ENCODE results near the gene TLE5. TPM values are rescaled to one million over a fixed set of nuclear protein-coding genes. Genes with fewer than 3 reads are reported as not detected.
A peak's percentile ranks its signal among the peaks of the same experiment; 100 is the strongest.

The TLE5 gene
- total RNA-seq, 3 donors from 2014 or later, result 427 to 664 (median 556) TPM

DNA sequence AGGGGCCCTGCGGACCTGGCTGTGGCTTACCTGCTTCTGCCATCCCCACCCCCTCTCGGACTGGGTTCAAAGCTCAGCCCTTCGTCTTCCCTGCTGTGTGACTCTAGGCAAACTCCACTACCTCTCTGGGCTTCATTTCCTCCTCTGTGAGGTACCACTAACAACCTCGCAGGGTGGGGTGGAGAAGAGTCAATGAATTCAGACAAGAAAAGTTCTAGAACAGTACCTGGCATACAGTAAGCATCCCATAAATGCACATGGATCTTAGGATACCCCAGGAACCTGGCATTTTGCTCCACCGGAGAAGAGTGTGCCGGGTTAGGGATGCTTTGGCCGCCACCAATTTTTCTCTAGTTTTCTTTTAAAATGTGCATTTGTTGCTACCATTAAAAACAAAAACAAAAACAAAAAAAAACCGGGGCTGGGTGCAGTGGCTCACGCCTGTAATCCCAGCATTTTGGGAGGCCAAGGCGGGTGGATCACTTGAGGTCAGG is 3.4 kb downstream of the TLE5 start:
- peaks cover 26% of the 10 kb centered on the region for H3K4me1 ChIP-seq (ENCODE audit: low read depth)
- H3K9me3 ChIP-seq, result no peaks in the 10 kb centered on the region
- DNase-seq, result no peak
- no peak for ATAC-seq
- peaks cover 1% of the 10 kb centered on the region for H3K36me3 ChIP-seq (ENCODE audit: low read depth)
- intact Hi-C loops (cut with DNase I, micrococcal nuclease), result no loop called here
- TF ChIP-seq, protein P1, sequence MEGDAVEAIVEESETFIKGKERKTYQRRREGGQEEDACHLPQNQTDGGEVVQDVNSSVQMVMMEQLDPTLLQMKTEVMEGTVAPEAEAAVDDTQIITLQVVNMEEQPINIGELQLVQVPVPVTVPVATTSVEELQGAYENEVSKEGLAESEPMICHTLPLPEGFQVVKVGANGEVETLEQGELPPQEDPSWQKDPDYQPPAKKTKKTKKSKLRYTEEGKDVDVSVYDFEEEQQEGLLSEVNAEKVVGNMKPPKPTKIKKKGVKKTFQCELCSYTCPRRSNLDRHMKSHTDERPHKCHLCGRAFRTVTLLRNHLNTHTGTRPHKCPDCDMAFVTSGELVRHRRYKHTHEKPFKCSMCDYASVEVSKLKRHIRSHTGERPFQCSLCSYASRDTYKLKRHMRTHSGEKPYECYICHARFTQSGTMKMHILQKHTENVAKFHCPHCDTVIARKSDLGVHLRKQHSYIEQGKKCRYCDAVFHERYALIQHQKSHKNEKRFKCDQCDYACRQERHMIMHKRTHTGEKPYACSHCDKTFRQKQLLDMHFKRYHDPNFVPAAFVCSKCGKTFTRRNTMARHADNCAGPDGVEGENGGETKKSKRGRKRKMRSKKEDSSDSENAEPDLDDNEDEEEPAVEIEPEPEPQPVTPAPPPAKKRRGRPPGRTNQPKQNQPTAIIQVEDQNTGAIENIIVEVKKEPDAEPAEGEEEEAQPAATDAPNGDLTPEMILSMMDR (IDR thresholded peaks at IDR 0.05), result no peak
- no peak overlapping the region for H3K4me3 ChIP-seq

DNA sequence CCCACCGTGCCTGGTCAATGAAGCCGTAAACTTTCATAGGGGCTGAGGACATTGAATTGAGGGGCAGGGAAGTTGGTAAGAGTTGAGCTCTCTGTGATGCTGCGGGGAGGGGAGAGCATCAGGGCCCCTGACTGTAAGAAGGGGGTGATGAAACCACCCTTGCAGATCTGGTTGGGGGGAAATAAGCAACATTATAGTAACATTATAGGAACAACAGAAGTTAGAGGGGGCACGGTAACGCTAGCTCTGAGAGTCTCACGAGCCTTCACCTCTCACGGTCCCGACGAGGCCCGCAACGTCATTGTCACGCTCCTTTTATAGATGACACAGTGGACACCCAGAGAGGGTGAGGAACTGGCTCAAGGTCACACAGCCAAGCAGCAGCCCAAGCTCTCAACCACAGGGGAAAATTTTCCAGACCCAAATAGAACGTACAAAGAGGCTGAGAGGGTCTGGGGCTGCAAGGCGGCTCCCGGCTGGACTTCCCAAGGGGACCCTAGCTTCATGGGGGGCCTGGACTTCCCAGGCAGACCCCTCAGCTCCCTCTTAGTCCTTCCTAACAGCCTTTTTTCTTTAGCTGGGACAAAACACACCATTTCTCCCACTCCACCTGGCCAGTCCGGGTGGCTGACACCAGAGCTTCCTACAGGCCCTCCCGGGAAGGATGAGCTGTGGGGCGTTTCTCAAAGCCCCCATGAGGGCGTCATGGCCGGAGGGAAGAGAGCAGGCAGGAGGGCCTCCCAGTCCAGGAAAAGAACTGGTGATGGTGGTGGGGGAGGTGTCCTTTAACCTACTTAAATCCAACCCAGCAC is 4.1 kb downstream of the TLE5 start:
- intact Hi-C loops (cut with DNase I, micrococcal nuclease), result no loop called here
- Histone ChIP-seq H3K4me1 (ENCODE audit: low read depth) (peaks cover 20% of the 10 kb centered on the region), H3K4me3 (no peak overlapping the region), H3K36me3 (ENCODE audit: low read depth) (peaks cover 5% of the 10 kb centered on the region), H3K9me3 (no peaks in the 10 kb centered on the region)
- DNase-seq (no peak), ATAC-seq (no peak)
- TF ChIP-seq, protein P1 (IDR thresholded peaks at IDR 0.05), result no peak

DNA sequence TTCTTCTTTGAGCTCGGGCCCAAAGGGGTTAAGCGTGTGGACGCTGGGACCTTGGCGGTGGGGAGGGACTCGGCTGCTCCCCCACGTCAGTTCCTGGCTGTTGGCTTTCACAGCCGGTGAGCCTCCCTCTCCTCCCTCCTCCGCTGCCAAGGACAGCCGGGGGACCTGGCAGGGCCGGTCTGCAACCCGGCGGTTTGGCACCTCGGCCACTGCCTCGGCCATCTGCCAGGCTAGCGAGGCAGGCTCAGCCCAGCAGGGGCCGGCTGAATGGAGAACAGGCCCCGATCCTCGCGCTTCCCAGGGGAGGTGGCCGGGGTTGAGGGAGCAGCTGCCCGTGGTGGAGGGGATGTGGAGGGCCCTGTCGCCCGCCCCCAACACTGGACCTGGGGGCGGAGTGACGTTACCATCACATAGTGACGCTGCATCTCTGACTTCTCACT is 5.0 kb downstream of the TLE5 start:
- ATAC-seq (peak; percentile 26), DNase-seq (peak in 2 of 3 donors; percentile 66 to 80)
- H3K9me3 ChIP-seq, result no peaks in the 10 kb centered on the region
- H3K36me3 ChIP-seq (ENCODE audit: low read depth), result peaks cover 5% of the 10 kb centered on the region
- peaks cover 16% of the 10 kb centered on the region for H3K4me1 ChIP-seq (ENCODE audit: low read depth)
- TF ChIP-seq, protein P1 (IDR thresholded peaks at IDR 0.05), result no peak
- intact Hi-C loops (cut with DNase I, micrococcal nuclease), result no loop called here
- no peak overlapping the region for H3K4me3 ChIP-seq

DNA sequence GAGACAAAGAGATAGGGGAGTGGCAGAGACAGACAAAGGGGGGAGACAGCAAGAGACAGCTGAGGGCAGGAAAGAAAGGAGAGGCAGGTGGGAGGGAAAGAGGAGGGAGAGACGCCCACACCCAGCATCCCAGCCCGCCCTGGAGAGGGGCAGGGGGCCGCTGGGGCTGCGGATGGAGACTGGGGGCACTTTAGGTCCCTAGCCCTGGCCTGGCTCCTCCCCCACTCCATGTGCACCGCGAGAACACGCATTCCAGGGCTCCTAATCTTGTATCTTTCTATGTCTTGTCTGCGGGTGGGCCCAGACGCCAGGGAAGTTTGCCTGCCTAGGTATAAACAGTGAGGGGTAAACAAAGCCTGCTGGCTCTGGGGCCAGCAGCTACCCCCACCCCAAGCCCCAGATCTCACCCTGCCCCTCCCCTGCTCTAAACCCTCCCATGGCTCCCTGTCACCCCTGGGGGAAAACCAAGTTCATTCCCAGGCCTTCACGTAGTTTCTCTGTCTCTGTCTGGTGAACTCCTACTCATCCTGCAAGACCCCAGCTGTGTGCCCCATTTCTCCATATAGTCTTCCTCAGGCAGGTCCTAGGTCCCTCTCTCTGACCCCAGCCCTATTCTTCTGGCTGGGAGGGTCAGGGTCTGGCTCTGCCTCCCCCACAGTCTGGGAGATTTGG is 5.7 kb downstream of the TLE5 start:
- intact Hi-C loops (cut with DNase I, micrococcal nuclease), result no loop called here
- DNase-seq (no peak), ATAC-seq (no peak)
- Histone ChIP-seq H3K36me3 (ENCODE audit: low read depth) (peaks cover 5% of the 10 kb centered on the region), H3K4me3 (no peak overlapping the region), H3K9me3 (no peaks in the 10 kb centered on the region), H3K4me1 (ENCODE audit: low read depth) (peaks cover 16% of the 10 kb centered on the region)
- TF ChIP-seq, protein P1 (IDR thresholded peaks at IDR 0.05), result no peak

DNA sequence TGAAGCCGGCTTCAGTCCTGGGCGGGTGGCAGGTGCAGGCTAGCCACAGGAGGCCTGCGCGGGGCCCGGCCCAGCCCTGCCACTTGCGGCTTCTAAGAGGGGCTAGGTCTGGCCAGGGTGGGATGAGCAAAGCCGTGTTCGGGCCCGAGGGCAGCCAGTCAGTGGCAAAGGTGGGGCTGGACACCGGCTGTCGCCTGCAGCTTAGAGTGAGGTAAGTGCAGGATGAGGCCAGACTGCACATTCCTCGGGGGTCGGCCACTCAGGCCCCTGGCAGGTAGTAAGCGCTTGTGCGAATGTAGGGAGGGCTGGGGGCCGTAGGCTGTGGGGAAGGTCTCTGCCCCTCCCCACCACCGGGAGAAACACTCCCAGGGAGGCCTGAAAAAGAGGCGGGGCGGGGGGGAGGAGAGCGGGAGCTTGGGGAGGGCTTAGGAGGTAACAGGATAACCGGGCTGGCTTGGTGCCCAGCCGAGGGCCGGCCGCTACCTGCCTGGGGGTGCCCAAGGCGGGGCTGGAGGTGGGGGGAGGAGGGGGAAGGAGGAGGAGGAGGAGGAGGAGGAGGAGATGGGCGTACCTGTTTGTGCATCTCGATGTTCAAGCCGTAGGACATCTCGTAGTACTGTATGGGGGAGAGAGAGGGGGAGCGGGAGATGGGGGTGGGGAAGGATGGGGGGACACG is 6.4 kb downstream of the TLE5 start:
- ATAC-seq (peak; percentile 77), DNase-seq (peak; percentile 83 to 88 (median 83))
- H3K4me1 ChIP-seq (ENCODE audit: low read depth), result peaks cover 18% of the 10 kb centered on the region
- peaks cover 5% of the 10 kb centered on the region for H3K36me3 ChIP-seq (ENCODE audit: low read depth)
- intact Hi-C loops (cut with DNase I, micrococcal nuclease), result no loop called here
- TF ChIP-seq, protein P1 (IDR thresholded peaks at IDR 0.05), result no peak
- H3K9me3 ChIP-seq, result no peaks in the 10 kb centered on the region
- no peak overlapping the region for H3K4me3 ChIP-seq

All from mucosa of descending colon (tissue), 3 donors.